Measurements from ENCODE around the gene JDP2.

Gene JDP2

GRCh38 chr14:75406856-75407255, 21.0 kb upstream of the JDP2 start:
- no peak overlapping the region for H3K4me3 ChIP-seq (ENCODE audit: insufficient read depth, low read depth, low read length, poor library complexity, severe bottlenecking)
- H3K36me3 ChIP-seq (ENCODE audit: control insufficient read depth, insufficient read depth, low read length): no peaks in the 10 kb centered on the region
- H3K27ac ChIP-seq (ENCODE audit: insufficient read depth, low read length, poor library complexity, severe bottlenecking): no peak overlapping the region
- H3K27me3 ChIP-seq (replicated peaks; ENCODE audit: control insufficient read depth, insufficient read depth, low read length, poor library complexity, severe bottlenecking): no peaks in the 10 kb centered on the region
- DNase-seq: no peak
- H3K4me1 ChIP-seq (ENCODE audit: control insufficient read depth, insufficient read depth, low read length, poor library complexity, severe bottlenecking): no peaks in the 10 kb centered on the region
- no peaks in the 10 kb centered on the region for H3K9me3 ChIP-seq (ENCODE audit: control insufficient read depth, low read length)

GRCh38 chr14:75409316-75410205, 18.3 kb upstream of the JDP2 start:
- Histone ChIP-seq H3K27ac (ENCODE audit: insufficient read depth, low read length, poor library complexity, severe bottlenecking) (no peak overlapping the region), H3K9me3 (ENCODE audit: control insufficient read depth, low read length) (no peaks in the 10 kb centered on the region), H3K36me3 (ENCODE audit: control insufficient read depth, insufficient read depth, low read length) (no peaks in the 10 kb centered on the region), H3K4me3 (ENCODE audit: insufficient read depth, low read depth, low read length, poor library complexity, severe bottlenecking) (no peak overlapping the region), H3K4me1 (ENCODE audit: control insufficient read depth, insufficient read depth, low read length, poor library complexity, severe bottlenecking) (no peaks in the 10 kb centered on the region), H3K27me3 (replicated peaks; ENCODE audit: control insufficient read depth, insufficient read depth, low read length, poor library complexity, severe bottlenecking) (no peaks in the 10 kb centered on the region)
- no peak for DNase-seq

- Histone ChIP-seq H3K9me3 (ENCODE audit: control insufficient read depth, low read length) (no peaks in the 10 kb centered on the region), H3K4me1 (ENCODE audit: control insufficient read depth, insufficient read depth, low read length, poor library complexity, severe bottlenecking) (no peaks in the 10 kb centered on the region), H3K36me3 (ENCODE audit: control insufficient read depth, insufficient read depth, low read length) (no peaks in the 10 kb centered on the region), H3K27ac (ENCODE audit: insufficient read depth, low read length, poor library complexity, severe bottlenecking) (no peak overlapping the region), H3K4me3 (ENCODE audit: insufficient read depth, low read depth, low read length, poor library complexity, severe bottlenecking) (no peak overlapping the region), H3K27me3 (replicated peaks; ENCODE audit: control insufficient read depth, insufficient read depth, low read length, poor library complexity, severe bottlenecking) (no peaks in the 10 kb centered on the region)
- no peak for DNase-seq
Measured at GRCh38 chr14:75411214-75411540, 16.6 kb upstream of the JDP2 start.

GRCh38 chr14:75413013-75413412, 14.8 kb upstream of the JDP2 start:
- Histone ChIP-seq H3K4me3 (ENCODE audit: insufficient read depth, low read depth, low read length, poor library complexity, severe bottlenecking) (no peak overlapping the region), H3K27ac (ENCODE audit: insufficient read depth, low read length, poor library complexity, severe bottlenecking) (no peak overlapping the region), H3K36me3 (ENCODE audit: control insufficient read depth, insufficient read depth, low read length) (no peaks in the 10 kb centered on the region), H3K27me3 (replicated peaks; ENCODE audit: control insufficient read depth, insufficient read depth, low read length, poor library complexity, severe bottlenecking) (no peaks in the 10 kb centered on the region), H3K9me3 (ENCODE audit: control insufficient read depth, low read length) (no peaks in the 10 kb centered on the region), H3K4me1 (ENCODE audit: control insufficient read depth, insufficient read depth, low read length, poor library complexity, severe bottlenecking) (no peaks in the 10 kb centered on the region)
- no peak for DNase-seq

GRCh38 chr14:75417674-75418073, 10.1 kb upstream of the JDP2 start:
- Histone ChIP-seq H3K4me3 (ENCODE audit: insufficient read depth, low read depth, low read length, poor library complexity, severe bottlenecking) (no peak overlapping the region), H3K4me1 (ENCODE audit: control insufficient read depth, insufficient read depth, low read length, poor library complexity, severe bottlenecking) (no peaks in the 10 kb centered on the region), H3K9me3 (ENCODE audit: control insufficient read depth, low read length) (no peaks in the 10 kb centered on the region), H3K27me3 (replicated peaks; ENCODE audit: control insufficient read depth, insufficient read depth, low read length, poor library complexity, severe bottlenecking) (no peaks in the 10 kb centered on the region), H3K27ac (ENCODE audit: insufficient read depth, low read length, poor library complexity, severe bottlenecking) (no peak overlapping the region), H3K36me3 (ENCODE audit: control insufficient read depth, insufficient read depth, low read length) (no peaks in the 10 kb centered on the region)
- no peak for DNase-seq

GRCh38 chr14:75418850-75419768, 8.7 kb upstream of the JDP2 start:
- Histone ChIP-seq H3K4me1 (ENCODE audit: control insufficient read depth, insufficient read depth, low read length, poor library complexity, severe bottlenecking) (no peaks in the 10 kb centered on the region), H3K4me3 (ENCODE audit: insufficient read depth, low read depth, low read length, poor library complexity, severe bottlenecking) (no peak overlapping the region), H3K36me3 (ENCODE audit: control insufficient read depth, insufficient read depth, low read length) (no peaks in the 10 kb centered on the region), H3K9me3 (ENCODE audit: control insufficient read depth, low read length) (no peaks in the 10 kb centered on the region), H3K27ac (ENCODE audit: insufficient read depth, low read length, poor library complexity, severe bottlenecking) (no peak overlapping the region), H3K27me3 (replicated peaks; ENCODE audit: control insufficient read depth, insufficient read depth, low read length, poor library complexity, severe bottlenecking) (no peaks in the 10 kb centered on the region)
- no peak for DNase-seq

GRCh38 chr14:75422169-75422568, 5.7 kb upstream of the JDP2 start:
- Histone ChIP-seq H3K27ac (ENCODE audit: insufficient read depth, low read length, poor library complexity, severe bottlenecking) (no peak overlapping the region), H3K27me3 (replicated peaks; ENCODE audit: control insufficient read depth, insufficient read depth, low read length, poor library complexity, severe bottlenecking) (peaks cover 4% of the 10 kb centered on the region), H3K9me3 (ENCODE audit: control insufficient read depth, low read length) (no peaks in the 10 kb centered on the region), H3K36me3 (ENCODE audit: control insufficient read depth, insufficient read depth, low read length) (no peaks in the 10 kb centered on the region), H3K4me3 (ENCODE audit: insufficient read depth, low read depth, low read length, poor library complexity, severe bottlenecking) (no peak overlapping the region), H3K4me1 (ENCODE audit: control insufficient read depth, insufficient read depth, low read length, poor library complexity, severe bottlenecking) (peaks cover 6% of the 10 kb centered on the region)
- DNase-seq: no peak

- Histone ChIP-seq H3K9me3 (ENCODE audit: control insufficient read depth, low read length) (no peaks in the 10 kb centered on the region), H3K27ac (ENCODE audit: insufficient read depth, low read length, poor library complexity, severe bottlenecking) (no peak overlapping the region), H3K36me3 (ENCODE audit: control insufficient read depth, insufficient read depth, low read length) (no peaks in the 10 kb centered on the region), H3K27me3 (replicated peaks; ENCODE audit: control insufficient read depth, insufficient read depth, low read length, poor library complexity, severe bottlenecking) (peaks cover 10% of the 10 kb centered on the region), H3K4me3 (ENCODE audit: insufficient read depth, low read depth, low read length, poor library complexity, severe bottlenecking) (no peak overlapping the region), H3K4me1 (ENCODE audit: control insufficient read depth, insufficient read depth, low read length, poor library complexity, severe bottlenecking) (peaks cover 14% of the 10 kb centered on the region)
- no peak for DNase-seq
Measured at GRCh38 chr14:75424496-75424895, 3.3 kb upstream of the JDP2 start.

- H3K9me3 ChIP-seq (ENCODE audit: control insufficient read depth, low read length): no peaks in the 10 kb centered on the region
Measured at GRCh38 chr14:75425446-75425845, 2.4 kb upstream of the JDP2 start.

More at GRCh38 chr14:75425446-75425845, 2.4 kb upstream of the JDP2 start:
- peaks cover 10% of the 10 kb centered on the region for H3K27me3 ChIP-seq (replicated peaks; ENCODE audit: control insufficient read depth, insufficient read depth, low read length, poor library complexity, severe bottlenecking)
- DNase-seq: no peak
- H3K27ac ChIP-seq (ENCODE audit: insufficient read depth, low read length, poor library complexity, severe bottlenecking): no peak overlapping the region
- H3K4me1 ChIP-seq (ENCODE audit: control insufficient read depth, insufficient read depth, low read length, poor library complexity, severe bottlenecking): peaks cover 14% of the 10 kb centered on the region
- no peaks in the 10 kb centered on the region for H3K36me3 ChIP-seq (ENCODE audit: control insufficient read depth, insufficient read depth, low read length)
- no peak overlapping the region for H3K4me3 ChIP-seq (ENCODE audit: insufficient read depth, low read depth, low read length, poor library complexity, severe bottlenecking)
